C4-2B (cell line): Measurements from ENCODE around the gene MSL3B.

Source experiments
- CTCF ChIP-seq: fragments of 450-650 bp; conservative IDR thresholded peaks from 2 replicates; pipeline ENCODE4 v1.5.1; 2017; ENCODE audit warnings: mild to moderate bottlenecking
- ZFX ChIP-seq: fragments of 450-650 bp; IDR thresholded peaks from 2 replicates; pipeline ENCODE4 v1.6.1; 2017

- TF ChIP-seq CTCF: no peak
- TF ChIP-seq ZFX: no peak
These were observed 51.9 kb downstream of the MSL3B start for GRCh38 chr2:233816334-233816733.
